Glutamatergic neuron (in vitro differentiated cells): Measurements from ENCODE around the gene MTFP1. TPM values are rescaled to one million over a fixed set of nuclear protein-coding genes. Genes with fewer than 3 reads are reported as not detected.
A peak's percentile ranks its signal among the peaks of the same experiment; 100 is the strongest.

Experiments used
- DNase-seq: peaks from one replicate; pipeline ENCODE4 v3.0.0; 2022
- H3K27ac Mint-ChIP-seq: one replicate; pipeline ENCODE4 v1.8.0; 2020; ENCODE audit warnings: mild to moderate bottlenecking, mixed read lengths, inconsistent platforms; ENCODE audit not compliant: unreplicated experiment
- H3K27me3 Mint-ChIP-seq: one replicate; pipeline ENCODE4 v1.8.0; 2020; ENCODE audit warnings: mild to moderate bottlenecking, moderate library complexity, mixed read lengths, inconsistent platforms; ENCODE audit not compliant: unreplicated experiment
- H3K36me3 Mint-ChIP-seq: one replicate; pipeline ENCODE4 v1.8.0; 2020; ENCODE audit warnings: mild to moderate bottlenecking, mixed read lengths, inconsistent platforms; ENCODE audit not compliant: unreplicated experiment
- H3K4me1 Mint-ChIP-seq: one replicate; pipeline ENCODE4 v1.8.0; 2020; ENCODE audit warnings: mild to moderate bottlenecking, low read depth, mixed read lengths, inconsistent platforms; ENCODE audit not compliant: unreplicated experiment
- H3K4me3 Mint-ChIP-seq: one replicate; pipeline ENCODE4 v1.8.0; 2020; ENCODE audit warnings: mild to moderate bottlenecking, mixed read lengths, inconsistent platforms; ENCODE audit not compliant: unreplicated experiment
- H3K9me3 Mint-ChIP-seq: one replicate; pipeline ENCODE4 v1.8.0; 2020; ENCODE audit warnings: mild to moderate bottlenecking, moderate library complexity, mixed read lengths, inconsistent platforms; ENCODE audit not compliant: unreplicated experiment
- CTCF ChIP-seq: fragments of 200-600 bp; sonication (generic); IDR thresholded peaks from one replicate; pipeline ENCODE4 v1.5.0; 2021; ENCODE audit not compliant: partially characterized antibody, unreplicated experiment
- long read RNA-seq: library from polyadenylated mRNA; unstranded; transcript quantifications from one replicate; pipeline ENCODE4 v2.0.0, GENCODE V29; 2020; ENCODE audit not compliant: unreplicated experiment
- total RNA-seq: library from RNA; stranded (reverse); fragmentation: NEBNext Ultra II Directional; extraction: Animal tissue kit (Norgen Biotek cat#: 25700); gene quantifications from one replicate; pipeline ENCODE4 v1.2.1, GENCODE V29; 2021; ENCODE audit not compliant: unreplicated experiment

MTFP1 gene
- 5.8 TPM for total RNA-seq
- long read RNA-seq, transcript MTFP1-201 (4 exons, 1,370 nt): major isoform, 5 of 13 reads
- long read RNA-seq, partial matches to known transcripts: 1 of 13 reads
- long read RNA-seq, other reads (novel, unspliced or antisense): 2 of 13 reads

DNA sequence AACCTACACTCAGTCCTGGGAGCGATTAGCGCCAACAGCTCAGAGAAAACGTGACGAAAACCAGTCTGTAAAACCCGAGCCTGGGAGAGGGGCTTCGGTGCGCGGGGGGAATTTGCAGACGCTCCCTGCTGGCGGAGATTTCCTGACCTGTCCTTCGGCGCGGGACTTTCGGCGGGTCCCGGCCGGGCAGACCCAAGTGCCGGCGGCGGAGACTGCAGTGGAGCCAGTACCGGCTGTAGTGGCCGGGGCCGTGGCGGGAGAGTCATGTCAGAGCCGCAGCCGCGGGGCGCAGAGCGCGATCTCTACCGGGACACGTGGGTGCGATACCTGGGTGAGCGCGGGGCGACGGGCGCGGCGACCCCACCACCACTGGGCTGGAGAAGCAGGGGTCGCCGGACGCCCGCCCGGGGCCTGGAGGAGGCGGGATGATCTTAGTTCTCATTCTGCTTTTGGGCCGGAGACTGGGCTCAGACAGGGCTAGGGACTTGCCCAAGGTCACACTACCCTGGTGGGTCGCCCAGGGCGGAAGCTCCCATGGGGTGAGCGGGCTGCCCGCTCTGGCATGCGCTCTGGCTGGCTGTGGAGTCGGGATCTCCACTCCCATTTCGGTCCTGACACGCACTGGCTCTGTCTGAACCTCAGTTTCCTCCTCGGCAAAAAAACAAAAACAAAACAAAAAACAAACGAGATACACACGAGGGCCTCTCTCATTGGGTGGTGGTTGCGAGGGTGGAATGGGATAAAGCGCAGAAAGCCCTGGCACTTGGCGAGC, at the start of gene MTFP1:
Gene MTFP1 (plus strand): TSS at position 153 of the 772 bp plus-strand sequence. CDS start 112 bp downstream, at position 265.
- TF ChIP-seq CTCF: no peak
- H3K4me3 Mint-ChIP-seq: peak within 1 kb of the TSS; percentile 92
- H3K9me3 Mint-ChIP-seq: peaks cover 6% of the 10 kb centered on the region
- peaks cover 2% of the 10 kb centered on the region for H3K27me3 Mint-ChIP-seq
- DNase-seq: peak; percentile 79
- peak within 1 kb of the TSS; percentile 62 for H3K27ac Mint-ChIP-seq
- no peaks in the 10 kb centered on the region for H3K36me3 Mint-ChIP-seq
- peaks cover 7% of the 10 kb centered on the region for H3K4me1 Mint-ChIP-seq

GRCh38 chr22:30380011-30380410, 45.6 kb upstream of the MTFP1 start:
- no peaks in the 10 kb centered on the region for H3K36me3 Mint-ChIP-seq
- H3K4me1 Mint-ChIP-seq: peaks cover 5% of the 10 kb centered on the region
- H3K27me3 Mint-ChIP-seq: peaks cover 3% of the 10 kb centered on the region
- no peak overlapping the region for H3K27ac Mint-ChIP-seq
- H3K9me3 Mint-ChIP-seq: peaks cover 2% of the 10 kb centered on the region
- no peak overlapping the region for H3K4me3 Mint-ChIP-seq
- TF ChIP-seq CTCF: no peak
- DNase-seq: no peak

DNA sequence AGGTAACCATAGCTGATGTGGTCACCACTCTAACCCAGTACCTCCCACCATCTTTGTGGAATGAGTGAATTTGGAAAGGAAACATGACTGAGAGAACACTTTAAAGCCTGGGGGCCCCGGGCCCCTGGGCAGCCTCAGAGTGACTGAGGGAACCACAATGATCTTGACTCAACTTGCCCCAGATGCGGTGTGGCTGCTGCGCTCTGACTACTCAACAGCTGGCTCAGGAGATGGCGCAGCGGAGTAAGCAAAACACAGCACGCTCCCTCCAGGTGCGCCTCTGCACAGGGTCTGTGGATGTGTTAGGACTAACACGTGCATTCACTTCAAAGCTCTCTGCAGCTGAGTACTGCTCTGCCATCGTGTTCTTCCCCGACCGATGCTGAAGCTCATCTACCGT, 44.3 kb upstream of the MTFP1 start:
- Mint-ChIP-seq H3K27me3 (peaks cover 3% of the 10 kb centered on the region), H3K9me3 (peaks cover 2% of the 10 kb centered on the region), H3K36me3 (no peaks in the 10 kb centered on the region), H3K4me1 (peaks cover 4% of the 10 kb centered on the region), H3K27ac (no peak overlapping the region), H3K4me3 (no peak overlapping the region)
- no peak for DNase-seq
- TF ChIP-seq CTCF: no peak

- TF ChIP-seq CTCF: no peak
- H3K36me3 Mint-ChIP-seq: no peaks in the 10 kb centered on the region
- peaks cover 7% of the 10 kb centered on the region for H3K4me1 Mint-ChIP-seq
- no peak for DNase-seq
- H3K27ac Mint-ChIP-seq: no peak overlapping the region
- peaks cover 2% of the 10 kb centered on the region for H3K9me3 Mint-ChIP-seq
- no peak overlapping the region for H3K4me3 Mint-ChIP-seq
- peaks cover 4% of the 10 kb centered on the region for H3K27me3 Mint-ChIP-seq
Observed at GRCh38 chr22:30382340-30382739, 43.2 kb upstream of the MTFP1 start.

DNA sequence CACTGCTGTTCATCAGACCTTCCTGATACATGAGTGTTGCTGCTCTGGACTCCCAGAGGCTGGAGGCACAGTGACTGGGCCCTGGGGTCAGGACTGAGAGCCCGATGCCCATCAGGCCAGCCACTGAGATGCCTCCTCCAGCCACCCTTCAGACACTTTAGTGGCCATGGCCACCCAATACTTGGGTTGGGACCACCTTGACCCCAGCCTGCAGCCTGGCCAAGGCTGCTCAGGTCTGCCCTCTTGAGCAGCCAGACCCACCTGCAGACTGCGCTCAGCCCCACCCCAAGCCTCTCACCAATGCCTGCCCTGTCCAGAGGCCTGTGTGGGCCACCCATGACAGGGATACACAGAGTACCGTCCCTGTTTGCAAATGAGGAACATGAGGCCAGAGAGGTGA, 42.5 kb upstream of the MTFP1 start:
- TF ChIP-seq CTCF: no peak
- no peak overlapping the region for H3K4me3 Mint-ChIP-seq
- DNase-seq: no peak
- peaks cover 4% of the 10 kb centered on the region for H3K27me3 Mint-ChIP-seq
- peaks cover 2% of the 10 kb centered on the region for H3K9me3 Mint-ChIP-seq
- H3K36me3 Mint-ChIP-seq: no peaks in the 10 kb centered on the region
- H3K27ac Mint-ChIP-seq: no peak overlapping the region
- peaks cover 7% of the 10 kb centered on the region for H3K4me1 Mint-ChIP-seq
